Activated CD4-positive, alpha-beta T cell treated with anti-CD3 and anti-CD28 coated beads, Interleukin-10, Interleukin-2, amounts not matched to agents 100 ng/mL and 50 ng/mL, durations not matched to agents 16 hours and 8 hours (primary cell): ENCODE measurements around the gene MISP.
A peak's percentile ranks its signal among the peaks of the same experiment; 100 is the strongest.
"Not testable (repeated sequence)": the region's sequence is repeated elsewhere in the genome, so short reads cannot be mapped to it uniquely, and the experiment has no call there.

ENCODE experiments used
- DNase-seq: peaks from one replicate; pipeline ENCODE4 v3.0.0-alpha.2; 2020

The MISP gene

DNA sequence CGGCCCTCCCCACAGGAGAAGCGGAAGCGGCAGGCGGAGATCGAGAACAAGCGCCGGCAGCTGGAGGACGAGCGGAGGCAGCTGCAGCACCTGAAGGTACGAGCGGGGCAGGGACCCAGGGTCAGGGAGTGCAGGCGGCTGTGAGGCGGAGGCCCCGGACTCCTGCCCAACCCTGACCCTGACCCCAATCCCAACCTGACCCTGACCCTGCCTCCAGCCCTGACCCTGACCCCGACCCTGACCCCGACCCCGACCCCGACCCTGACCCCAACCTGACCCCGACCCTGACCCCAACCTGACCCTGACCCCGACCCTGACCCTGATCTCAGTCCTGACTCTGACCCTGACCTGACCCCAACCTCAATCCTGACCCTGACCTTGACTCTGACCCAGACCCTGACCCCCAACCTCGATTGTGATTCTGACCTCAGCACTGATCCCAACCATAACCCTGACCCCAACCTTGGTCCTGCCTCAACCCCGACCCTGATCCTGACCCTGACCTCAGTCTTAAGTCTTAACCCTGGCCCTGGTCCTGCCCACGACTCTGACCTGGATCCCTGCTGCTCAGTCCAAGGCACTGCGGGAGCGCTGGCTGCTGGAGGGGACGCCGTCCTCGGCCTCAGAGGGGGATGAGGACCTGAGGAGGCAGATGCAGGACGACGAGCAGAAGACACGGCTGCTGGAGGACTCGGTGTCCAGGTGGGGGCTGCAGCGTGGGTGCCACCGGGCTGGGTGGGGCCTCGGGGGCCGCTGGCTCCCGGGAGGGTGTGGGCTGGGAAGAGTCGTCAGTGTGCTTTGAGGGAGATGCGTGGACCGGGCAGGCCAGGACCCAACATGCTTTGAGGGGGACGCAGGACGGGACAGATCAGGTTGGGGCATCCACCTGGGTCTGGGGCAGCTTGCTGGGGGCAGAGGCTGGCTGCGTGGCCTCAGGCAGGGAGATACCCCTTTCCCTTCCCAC, 23.6 kb upstream of the MISP start:
- no peak for DNase-seq

DNA sequence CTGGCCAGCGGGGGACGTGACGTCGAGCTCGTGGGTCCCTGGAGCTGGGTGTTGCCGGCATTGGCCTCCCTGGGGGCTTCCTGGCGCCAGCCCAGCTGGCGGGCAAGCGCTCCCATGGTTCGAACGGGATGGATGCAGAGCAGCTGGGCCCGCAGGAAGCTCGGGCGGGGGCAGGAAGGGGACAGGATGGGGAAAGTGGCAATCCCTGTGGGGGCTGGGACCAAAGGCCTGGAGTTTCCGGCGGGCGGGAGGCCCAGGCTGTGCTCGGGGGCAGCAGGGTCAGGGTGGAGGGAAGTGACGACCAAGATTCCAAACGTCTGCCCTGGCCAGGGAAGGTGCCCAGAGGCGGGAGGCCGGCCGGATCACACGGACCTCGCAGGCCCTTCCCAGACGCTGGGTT, 22.9 kb upstream of the MISP start:
- DNase-seq: no peak

DNA sequence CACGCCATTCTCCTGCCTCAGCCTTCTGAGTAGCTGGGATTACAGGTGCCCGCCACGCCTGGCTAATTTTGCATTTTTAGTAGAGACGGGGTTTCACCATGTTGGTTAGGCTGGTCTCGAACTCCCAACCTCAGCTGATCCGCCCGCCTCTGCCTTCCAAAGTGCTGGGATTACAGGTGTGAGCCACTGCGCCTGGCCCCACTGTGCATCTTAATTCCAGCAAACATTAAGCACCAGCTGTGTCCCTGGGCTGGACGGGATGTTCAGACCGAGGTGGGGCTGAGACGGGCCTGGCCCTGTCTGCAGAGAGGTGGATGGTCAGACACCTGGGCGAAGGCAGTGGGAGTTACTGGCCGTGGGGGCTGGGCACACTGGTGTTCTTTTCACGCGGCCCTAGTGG, 21.3 kb upstream of the MISP start:
- DNase-seq: not testable (repeated sequence)

DNA sequence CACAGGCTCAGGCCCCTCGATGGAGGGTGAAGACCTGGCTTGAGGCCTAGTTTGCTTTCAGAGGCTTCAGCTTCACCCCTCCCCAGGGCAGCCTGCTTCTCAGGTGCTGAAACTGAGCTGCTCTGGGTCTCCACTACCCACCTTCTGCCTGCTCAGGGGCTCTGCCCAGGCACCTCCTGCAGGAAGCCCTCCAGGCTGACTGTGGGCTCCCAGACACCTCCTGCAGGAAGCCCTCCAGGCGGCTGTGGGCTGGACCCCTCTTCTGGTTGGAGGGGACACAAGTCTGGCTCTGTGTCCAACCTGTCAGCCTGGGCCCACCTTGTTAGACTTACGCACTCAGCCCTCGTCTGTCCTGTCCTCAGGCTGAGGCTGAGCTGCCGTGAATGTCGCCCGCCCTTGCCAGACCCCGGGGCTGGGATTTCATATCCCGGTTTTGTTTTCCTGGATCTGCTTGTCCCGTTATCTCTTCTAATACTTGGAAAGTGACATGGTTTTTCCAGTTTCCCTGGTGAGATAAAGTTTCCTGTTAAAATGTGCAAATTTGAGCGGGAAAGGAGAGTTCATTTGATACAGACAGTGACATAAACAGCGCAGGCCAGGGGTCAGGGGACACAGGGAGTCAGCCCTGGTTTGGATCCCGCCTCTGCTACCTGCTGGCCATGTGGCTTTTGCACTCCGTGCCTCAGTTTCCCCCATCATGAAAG, 20.8 kb upstream of the MISP start:
- no peak for DNase-seq

DNA sequence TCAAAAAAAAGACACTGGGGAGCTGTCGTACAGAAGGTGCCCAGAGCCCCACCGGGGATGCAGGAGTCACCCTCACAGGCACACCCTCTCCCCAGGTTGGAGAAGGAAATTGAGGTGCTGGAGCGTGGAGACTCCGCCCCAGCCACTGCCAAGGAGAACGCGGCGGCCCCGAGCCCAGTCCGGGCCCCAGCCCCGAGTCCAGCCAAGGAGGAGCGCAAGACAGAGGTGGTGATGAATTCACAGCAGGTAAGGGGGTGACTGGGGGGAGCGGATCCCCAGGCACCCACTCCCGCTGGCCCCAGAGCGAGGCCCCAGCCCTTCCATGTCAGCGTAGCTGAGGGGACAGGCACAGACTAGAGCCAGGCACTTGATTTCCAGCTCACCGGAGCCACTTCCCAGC, 19.9 kb upstream of the MISP start:
- DNase-seq: no peak

DNA sequence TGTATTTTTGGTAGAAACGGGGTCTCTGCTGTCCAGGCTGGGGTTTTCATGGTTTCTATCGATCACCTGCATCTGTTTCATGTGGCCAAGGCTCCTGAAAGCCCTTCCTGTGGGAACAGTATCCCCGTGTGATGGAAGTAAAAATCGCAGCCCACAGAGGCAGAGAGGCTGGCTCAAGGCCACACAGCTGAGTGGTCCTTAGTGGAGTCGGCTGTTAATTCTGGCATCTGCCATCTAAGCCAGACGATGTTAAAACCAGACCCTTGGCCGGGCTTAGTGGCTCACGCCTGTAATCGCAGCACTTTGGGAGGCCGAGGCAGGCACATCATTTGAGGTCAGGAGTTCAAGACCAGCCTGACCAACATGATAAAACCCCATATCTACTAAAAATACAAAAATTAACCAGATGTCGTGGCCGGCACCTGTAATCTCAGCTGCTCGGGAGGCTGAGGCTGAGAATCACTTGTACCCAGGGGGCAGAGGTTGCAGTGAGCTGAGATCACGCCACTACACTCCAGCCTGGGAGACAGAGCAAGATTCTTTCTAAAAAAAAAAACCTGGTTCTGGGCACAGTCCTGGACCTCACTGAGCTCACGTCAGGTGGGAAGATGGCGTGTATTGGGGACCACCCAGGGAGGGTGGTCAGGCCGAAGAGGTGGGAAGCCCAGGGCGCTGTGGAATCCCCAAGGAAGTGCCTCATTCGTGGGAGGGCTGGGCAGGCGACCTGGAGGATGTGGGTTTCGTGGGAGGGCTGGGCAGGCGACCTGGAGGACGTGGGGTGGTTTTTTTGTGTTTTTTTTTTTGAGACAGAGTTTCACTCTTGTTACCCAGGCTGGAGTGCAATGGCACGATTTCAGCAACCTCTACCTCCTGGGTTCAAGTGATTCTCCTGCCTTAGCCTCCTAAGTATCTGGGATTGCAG, 18.5 kb upstream of the MISP start:
- no peak for DNase-seq

DNA sequence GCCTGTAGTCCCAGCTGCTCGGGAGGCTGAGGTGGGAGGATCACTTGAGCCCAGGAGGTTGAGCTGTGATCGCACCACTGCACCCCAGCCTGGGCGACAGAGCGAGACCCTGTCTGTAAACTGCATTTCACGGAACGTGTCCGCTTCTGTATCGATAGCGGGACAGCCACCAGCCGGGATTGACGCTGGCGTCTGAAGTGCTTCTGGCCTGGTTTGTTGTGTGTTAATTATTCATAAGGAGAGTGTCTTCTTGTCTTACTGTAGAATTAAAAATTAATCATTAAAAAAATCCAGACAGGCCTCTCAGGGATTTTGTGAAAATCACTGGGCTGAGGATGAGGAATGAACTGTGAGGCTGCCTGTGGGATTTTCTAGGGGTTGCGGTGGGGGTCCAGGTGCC, 16.2 kb upstream of the MISP start:
- DNase-seq: no peak

DNA sequence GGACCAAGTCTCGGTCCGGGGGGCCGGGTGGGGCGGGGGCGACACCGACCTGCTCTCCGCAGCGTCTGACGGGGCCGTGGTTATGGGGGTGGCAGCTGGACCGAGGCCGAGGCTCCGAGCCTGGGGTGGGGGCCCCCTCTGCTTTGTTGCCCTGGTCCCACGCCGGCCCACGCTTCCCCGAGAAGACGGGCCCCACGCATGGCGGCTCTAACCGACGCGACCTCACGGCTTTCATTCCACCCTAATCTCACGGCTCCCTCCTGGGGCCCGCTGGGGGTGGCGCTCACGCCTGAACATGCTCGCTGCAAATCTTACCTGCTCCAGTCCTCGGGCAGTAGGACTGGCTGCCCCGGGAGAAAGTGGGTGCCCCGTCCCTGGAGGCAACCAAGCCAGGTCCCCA, 14.8 kb upstream of the MISP start:
- no peak for DNase-seq

DNA sequence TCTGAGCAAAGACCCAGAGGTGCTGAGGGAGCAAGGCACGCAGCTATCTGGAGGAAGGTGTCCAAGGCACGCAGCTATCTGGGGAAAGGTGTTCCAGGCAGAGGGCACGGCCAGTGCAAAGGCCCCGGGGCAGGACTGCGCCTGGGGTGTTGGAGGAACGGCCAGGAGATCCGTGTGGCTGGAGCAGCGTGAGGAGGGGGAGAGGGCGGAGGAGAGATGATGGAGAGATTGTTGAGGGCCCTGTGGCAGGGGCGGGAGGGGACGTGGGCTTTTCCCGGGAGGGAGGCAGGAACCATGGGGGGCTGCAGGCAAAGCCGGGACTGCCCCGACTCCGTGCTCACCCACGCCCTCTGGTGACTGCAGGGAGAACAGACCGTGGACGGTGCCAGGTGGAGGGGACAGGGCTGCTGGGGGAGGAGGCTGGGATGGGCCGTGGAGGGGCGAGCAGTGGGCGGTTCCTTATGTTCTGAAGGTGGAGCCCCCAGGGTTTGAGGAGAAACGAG, 13.3 kb upstream of the MISP start:
- DNase-seq: peak; percentile 60

DNA sequence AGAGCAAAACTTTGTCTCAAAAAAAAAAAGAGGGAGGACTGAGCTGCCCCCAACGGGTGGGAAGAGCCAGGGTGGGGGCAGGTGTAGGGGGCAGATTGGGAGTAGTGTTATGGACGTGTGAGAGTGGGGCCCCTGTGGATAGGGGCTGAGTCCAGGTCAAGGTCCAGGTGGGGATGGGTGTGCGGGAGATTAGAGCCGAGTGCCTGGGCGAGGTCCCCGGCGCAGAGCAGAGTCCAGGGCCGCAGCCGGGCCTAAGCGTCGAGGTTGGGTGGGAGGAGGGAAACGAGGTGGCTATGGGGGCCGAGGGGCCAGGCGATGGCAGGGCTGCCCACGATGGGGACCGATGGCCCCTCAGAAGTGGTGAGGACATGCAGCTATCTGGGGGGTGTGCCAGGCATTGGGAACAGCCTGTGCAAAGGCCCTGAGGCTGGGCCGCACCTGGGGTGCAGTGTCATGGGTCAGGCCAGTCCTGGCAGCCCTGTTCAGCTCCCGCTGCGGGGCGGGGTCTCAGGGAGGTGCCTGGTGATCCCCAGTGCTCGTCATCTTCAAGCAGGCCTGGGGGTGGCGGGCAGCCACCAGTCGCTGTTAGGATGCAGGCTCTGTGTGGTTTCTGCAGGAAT, 12.3 kb upstream of the MISP start:
- DNase-seq: no peak

DNA sequence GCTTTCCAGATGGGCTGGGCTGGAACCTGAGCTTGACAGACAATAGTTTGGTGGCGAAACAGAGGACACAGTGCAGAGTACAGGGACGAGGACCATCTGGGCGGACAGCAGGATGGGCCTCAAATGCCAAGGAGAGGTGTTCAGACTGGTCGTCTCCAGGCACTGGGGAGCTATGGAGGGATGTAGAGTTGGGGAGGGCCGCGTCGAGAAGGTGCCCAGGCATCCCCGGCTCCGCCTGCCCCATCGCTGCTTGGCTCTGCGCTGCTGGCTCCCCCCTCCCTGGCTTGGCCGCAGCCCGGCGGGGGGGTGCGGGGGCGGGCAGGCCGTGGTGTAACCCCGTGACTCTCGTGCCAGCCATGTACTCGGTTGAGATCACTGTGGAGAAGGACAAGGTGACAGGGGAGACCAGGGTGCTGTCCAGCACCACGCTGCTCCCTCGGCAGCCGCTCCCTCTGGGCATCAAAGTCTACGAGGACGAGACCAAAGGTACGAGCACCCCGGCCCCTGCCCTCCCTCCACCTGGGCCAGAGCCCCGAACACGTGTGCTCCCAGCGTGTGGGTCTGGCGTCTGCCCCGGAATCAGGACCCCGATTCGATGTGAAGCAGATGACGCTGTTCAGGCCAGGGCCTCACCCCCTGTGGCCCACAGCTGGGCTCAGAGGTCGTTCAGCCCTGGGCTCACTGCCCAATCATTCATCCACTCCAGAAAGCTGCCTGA, 10.8 kb upstream of the MISP start:
- no peak for DNase-seq

DNA sequence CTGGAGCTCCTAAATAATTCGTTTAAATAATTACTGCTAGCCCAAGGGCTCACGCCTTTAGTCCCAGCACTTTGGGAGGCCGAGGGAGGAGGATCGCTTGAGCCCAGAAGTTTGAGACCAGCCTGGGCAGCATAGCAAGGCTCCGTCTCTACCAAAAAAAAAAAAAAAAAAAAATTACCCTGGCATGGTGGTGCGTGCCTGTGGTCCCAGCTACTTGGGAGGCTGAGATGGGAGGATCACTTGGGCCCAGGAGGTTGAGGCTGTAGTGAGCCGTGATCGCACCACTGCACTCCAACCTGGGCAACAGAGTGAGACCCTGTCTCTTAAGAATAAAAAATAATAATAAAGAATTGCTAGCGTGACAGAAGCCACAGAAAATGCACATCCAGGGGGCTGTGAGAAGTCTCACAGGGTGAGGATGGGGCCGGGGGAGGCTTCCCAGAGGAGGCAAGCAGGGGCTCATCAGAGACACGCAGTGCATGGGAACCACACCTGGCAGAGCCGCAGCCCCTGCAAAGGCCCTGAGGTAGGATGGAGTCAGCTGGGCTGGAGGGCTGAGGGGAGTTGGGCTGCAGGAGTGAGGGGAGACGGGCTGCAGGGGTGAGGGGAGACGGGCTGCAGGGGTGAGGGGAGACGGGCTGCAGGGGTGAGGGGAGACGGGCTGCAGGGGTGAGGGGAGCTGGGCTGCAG, 10.0 kb upstream of the MISP start:
- DNase-seq: not testable (repeated sequence)

DNA sequence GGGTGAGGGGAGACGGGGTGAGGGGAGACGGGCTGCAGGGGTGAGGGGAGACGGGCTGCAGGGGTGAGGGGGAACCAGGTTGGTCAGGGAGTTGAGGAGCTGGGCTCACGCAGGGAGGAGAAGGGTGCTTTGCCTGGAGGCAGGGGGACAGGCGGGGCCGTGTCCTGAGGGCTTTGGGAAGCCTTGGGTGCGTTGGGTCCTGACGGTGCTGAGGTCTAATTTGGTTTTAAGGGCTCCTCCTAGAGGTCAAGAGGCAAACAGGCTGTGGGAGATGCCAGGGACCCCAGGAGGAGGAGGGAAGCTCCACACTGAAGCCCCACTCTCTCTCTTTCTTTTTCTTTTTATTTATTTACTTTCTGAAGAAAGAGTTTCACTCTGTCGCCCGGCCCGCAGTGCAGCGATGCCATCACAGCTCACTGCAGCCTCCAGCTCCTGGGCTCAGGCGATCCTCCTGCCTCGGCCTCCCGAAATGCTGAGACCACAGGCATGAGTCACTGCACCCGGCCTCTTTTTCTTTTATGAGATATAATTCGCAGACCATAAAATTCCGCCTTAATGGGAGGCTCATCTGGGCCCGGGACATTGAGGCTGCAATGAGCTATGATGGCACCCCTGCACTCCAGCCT, 9.3 kb upstream of the MISP start:
- peak; percentile 12 for DNase-seq

DNA sequence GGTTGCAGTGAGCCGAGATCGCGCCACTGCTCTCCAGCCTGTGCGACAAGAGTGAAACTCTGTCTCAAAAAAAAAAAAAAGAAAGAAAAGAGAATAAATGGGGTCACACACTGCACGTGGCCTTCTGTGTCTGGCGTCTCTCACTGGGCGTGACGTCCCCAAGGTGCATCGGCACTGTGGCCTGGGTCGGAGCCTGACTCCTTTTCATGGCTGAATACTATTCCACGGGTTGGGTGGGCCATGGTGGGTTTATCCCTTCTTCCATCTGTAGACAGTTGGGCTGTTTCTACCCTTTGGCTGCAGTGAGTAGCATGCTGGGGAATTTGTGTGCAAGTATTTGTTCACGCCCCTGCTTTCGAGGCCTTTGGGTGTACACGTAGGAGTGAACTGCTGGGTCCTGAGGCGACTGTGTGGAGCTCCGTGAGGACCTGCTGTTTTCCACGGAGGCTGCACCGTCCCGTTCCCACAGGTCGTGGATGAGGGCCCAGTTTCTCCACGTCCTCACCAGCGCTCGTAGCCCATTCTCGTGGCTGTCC, 8.3 kb upstream of the MISP start:
- DNase-seq: no peak

DNA sequence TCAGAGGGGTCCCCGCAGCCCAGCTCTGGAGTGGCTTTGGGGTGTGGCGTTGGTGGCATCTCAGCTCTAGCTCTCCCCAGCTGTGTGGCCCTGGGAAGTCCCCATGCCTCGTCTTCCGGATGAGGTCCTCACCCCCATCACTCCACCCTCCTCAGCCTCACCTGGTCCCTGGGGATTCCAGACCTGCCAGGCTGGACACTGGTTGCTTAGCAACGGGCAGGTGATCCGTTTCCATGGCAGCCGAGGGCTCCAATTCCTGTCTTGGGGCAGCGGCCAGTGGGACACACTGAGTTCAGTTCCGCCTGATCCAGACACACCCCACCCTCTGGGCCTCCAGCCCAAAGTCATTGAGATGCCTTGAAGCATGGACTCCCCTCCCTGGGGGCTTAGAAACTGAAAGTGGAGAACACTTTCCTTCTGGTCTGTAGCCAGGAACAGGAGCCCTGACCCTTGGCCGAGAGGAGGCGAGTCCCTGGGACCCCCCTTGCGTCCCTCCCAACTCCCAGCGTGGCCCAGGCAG, 7.7 kb upstream of the MISP start:
- DNase-seq: no peak

DNA sequence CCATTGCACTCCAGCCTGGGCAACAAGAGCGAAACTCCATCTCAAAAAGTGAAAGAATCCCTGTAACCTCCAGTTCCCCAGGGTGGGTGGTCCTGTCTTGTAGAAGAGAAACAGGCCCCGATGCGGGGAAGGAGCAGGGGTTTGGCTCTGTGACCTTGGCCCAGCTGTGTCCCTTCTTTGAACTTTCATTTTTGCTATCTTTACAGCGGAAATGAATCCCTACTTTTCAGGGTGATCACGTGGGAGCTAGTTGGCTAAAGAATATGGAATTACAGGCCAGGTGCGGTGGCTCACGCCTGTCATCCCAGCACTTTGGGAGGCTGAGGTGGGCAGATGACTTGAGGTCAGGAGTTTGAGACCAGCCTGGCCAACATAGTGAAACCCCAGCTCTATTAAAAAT, 5.8 kb upstream of the MISP start:
- DNase-seq: not testable (repeated sequence)

DNA sequence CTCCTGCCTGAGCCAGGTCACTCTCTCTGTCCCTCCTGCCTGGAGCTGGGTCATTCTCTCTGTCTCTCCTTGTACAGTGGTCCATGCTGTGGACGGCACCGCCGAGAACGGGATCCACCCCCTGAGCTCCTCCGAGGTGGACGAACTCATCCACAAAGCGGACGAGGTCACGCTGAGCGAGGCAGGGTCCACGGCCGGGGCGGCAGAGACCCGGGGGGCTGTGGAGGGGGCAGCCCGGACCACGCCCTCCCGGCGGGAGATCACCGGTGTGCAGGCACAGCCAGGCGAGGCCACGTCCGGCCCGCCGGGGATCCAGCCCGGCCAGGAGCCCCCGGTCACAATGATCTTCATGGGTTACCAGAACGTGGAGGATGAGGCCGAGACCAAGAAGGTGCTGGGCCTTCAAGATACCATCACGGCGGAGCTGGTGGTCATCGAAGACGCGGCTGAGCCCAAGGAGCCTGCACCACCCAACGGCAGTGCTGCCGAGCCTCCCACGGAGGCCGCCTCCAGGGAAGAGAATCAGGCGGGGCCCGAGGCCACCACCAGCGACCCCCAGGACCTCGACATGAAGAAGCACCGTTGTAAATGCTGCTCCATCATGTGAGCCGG, 4.6 kb upstream of the MISP start:
- DNase-seq: no peak

DNA sequence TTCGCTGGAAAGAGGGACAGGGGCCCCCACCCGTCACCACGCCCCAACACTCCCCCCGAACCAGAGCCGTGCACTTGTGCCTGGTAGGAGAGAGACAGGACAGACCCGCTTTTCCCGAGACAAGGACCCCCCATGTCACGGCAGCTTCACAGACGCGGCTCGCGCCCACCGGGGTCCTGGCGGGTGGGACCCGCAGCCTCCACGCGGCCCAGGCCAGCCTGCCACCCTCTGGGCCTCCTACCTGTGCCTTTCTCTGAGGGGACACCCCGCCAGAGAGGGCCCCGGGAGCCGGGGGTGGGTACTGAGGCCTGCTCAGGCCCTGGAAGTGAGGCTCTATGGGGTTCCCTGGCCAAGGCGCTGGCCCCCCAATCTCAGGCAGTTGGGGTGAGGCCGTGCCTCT, 4.0 kb upstream of the MISP start:
- no peak for DNase-seq

DNA sequence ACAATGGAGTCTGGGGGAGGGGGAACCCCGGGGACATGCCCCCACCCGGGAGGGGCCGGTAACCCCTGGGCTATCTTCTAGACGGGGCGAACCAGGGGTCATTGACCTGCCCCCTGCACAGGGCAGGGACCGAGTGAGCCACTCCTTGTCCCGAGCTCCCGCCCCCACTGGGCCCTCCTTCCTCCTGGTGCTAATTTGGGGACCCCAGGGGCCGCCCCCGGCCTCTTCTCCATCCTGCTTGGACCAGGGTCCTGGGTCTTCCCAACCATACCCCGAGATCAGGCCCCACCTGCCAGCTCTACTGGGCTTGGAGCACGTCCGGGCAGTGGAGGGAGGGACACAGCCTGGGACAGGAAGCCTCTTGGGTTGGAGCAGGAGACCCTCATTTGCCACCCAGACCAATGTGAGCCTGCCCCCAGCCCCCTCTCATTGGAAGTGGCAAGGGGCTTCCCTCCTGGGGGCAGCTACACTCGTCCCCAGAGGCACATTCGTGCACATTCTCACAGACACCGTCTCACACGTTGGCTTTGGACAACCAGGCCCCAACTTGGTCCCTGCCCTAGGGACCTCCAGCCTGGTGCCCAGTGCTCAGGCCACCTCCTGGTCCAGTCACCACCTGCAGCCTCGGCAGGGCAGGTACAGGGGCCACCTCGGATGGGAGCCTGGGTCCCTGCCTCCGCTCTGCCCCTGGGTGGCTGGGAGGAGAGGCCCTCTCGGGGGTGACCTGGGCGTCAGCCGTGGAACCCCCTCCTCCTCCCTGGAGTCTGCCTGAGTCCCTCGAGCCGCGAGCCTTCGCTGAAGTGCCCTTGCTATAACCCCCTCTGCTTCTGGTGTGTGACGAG, 3.3 kb upstream of the MISP start:
- DNase-seq: no peak
